Effector memory CD4-positive, alpha-beta T cell (primary cell): Measurements from ENCODE around the gene CRYBG3.
"Not testable (repeated sequence)": the region's sequence is repeated elsewhere in the genome, so short reads cannot be mapped to it uniquely, and the experiment has no call there.

Experiments
- DNase-seq, 3 donors: peaks; one replicate each; pipeline ENCODE4 v3.0.0-alpha.2; 2020
- H3K27ac ChIP-seq: 2 replicates; pipeline ENCODE4 v1.7.0; 2013; ENCODE audit warnings: mild to moderate bottlenecking, low read length, moderate library complexity; ENCODE audit not compliant: insufficient read depth, poor library complexity, severe bottlenecking
- H3K27me3 ChIP-seq: replicated peaks from 2 replicates; pipeline ENCODE4 v1.7.0; 2013; ENCODE audit warnings: mild to moderate bottlenecking, low read length; ENCODE audit not compliant: insufficient read depth, control insufficient read depth, poor library complexity, severe bottlenecking
- H3K36me3 ChIP-seq: 2 replicates; pipeline ENCODE4 v1.7.0; 2013; ENCODE audit warnings: mild to moderate bottlenecking, low read length, moderate library complexity; ENCODE audit not compliant: control insufficient read depth, insufficient read depth
- H3K4me1 ChIP-seq: 2 replicates; pipeline ENCODE4 v1.7.0; 2013; ENCODE audit warnings: low read length, mild to moderate bottlenecking; ENCODE audit not compliant: control insufficient read depth, insufficient read depth, poor library complexity, severe bottlenecking
- H3K4me3 ChIP-seq: 2 replicates; pipeline ENCODE4 v1.7.0; 2013; ENCODE audit warnings: low read length, low read depth, mild to moderate bottlenecking; ENCODE audit not compliant: insufficient read depth, poor library complexity, severe bottlenecking
- H3K9me3 ChIP-seq: 2 replicates; pipeline ENCODE4 v1.7.0; 2013; ENCODE audit warnings: mild to moderate bottlenecking, low read length, moderate library complexity; ENCODE audit not compliant: control insufficient read depth

Gene CRYBG3

GRCh38 chr3:97820780-97821179 lies 1.0 kb upstream of the CRYBG3 start:
- Histone ChIP-seq H3K4me3 (peak overlapping the region; percentile 81), H3K9me3 (no peaks in the 10 kb centered on the region), H3K4me1 (no peaks in the 10 kb centered on the region), H3K27me3 (no peaks in the 10 kb centered on the region), H3K36me3 (no peaks in the 10 kb centered on the region), H3K27ac (no peak overlapping the region)
- no peak for DNase-seq

DNA sequence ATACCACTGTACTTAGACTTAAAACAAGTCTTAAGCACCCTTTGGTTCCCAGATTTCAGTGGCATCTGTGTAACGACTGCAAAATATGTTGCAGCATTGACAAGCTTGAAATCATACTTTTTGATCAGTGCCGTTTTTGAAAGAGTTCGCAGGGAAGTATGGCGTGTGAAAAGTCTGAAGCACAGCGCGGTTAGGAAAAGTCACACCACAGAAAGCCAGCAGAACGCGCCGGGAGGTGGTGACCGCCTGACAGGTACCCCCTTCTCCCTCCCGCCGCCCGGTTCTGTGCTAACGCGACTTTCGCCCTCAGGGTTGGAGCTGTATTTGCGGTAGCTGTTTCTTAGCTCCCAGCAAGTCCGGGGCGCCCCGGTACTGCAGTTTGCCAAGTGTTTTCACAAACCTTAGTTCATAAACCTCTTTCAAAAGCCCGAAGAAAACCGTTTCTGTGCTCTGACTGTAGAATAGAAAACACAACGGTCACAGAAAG lies 481 bp upstream of the CRYBG3 start:
- no peaks in the 10 kb centered on the region for H3K36me3 ChIP-seq
- no peaks in the 10 kb centered on the region for H3K27me3 ChIP-seq
- no peaks in the 10 kb centered on the region for H3K9me3 ChIP-seq
- H3K27ac ChIP-seq = peak overlapping the region; percentile 45
- no peaks in the 10 kb centered on the region for H3K4me1 ChIP-seq
- peak in 2 of 3 donors; percentile 20 to 43 for DNase-seq
- H3K4me3 ChIP-seq = peak overlapping the region; percentile 81

GRCh38 chr3:97822359-97822775 lies 556 bp downstream of the CRYBG3 start:
- Histone ChIP-seq H3K4me3 (peak overlapping the region; percentile 81), H3K27me3 (no peaks in the 10 kb centered on the region), H3K36me3 (no peaks in the 10 kb centered on the region), H3K9me3 (no peaks in the 10 kb centered on the region), H3K4me1 (no peaks in the 10 kb centered on the region), H3K27ac (peak overlapping the region; percentile 35)
- DNase-seq = peak in 1 of 3 donors; percentile 5

DNA sequence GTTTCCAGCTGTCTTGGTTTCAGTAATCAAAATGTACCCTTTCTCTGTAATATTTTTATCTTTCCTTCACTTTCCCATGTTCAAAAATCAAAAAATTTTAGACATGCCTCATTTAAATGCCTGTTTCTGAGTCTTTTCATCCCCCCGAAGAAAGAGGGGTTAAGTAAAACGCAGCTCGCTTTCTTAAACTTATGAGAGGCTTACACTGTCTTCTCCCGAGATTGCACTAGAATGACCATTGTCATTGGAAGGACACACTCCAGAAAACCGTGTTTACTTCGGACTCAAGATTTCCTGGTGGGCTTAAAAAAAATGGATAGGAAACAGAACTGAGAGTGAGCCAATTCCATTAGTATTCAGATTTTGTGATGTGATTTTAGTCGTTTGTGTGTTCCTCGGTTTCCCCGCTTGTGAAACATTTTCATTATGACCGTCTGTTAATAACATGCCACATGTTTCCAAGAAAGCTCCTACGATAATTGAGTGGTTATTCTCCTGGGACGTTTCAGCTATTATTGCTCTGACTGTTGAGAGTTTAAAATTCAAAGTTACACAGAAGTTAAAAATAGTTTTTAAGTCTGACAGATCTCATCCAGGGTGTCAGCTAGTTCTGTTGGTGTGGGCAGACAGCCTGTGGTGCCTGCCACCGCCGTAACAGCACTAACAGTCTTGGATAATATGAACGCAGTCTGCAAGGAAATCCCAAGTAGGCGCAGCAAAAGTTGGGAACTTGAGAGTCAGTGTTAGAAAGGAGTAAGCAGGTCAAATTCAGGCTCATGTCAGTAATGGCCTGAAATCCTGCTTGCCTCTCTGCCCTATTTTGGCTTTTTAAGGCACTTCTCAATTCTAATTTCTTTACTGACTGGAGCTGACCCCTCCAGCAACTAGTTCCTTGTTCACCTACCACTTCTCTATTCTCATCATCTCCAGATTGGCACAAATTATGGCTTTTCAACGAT lies 1.5 kb downstream of the CRYBG3 start:
- H3K4me1 ChIP-seq = no peaks in the 10 kb centered on the region
- no peak overlapping the region for H3K27ac ChIP-seq
- no peaks in the 10 kb centered on the region for H3K9me3 ChIP-seq
- DNase-seq = no peak
- no peaks in the 10 kb centered on the region for H3K27me3 ChIP-seq
- no peaks in the 10 kb centered on the region for H3K36me3 ChIP-seq
- H3K4me3 ChIP-seq = no peak overlapping the region

DNA sequence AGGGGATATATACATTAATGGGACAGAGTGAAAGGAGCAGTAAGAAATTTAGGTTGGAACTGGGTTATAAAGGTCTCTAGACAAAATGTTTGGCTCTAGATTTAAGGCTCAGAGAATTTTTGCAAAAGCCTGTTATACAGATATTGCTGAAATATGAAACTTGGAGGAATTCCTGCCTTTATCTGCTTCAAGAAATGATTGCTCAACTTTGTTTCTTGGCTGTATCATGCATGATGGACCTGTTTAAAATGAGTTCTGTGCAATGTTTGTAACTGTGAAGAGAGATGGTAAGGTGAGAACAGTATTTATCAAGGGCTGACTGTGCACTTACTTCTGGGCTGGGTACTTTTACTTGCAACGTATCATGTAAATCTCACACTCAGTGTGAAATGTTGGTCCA lies 3.3 kb downstream of the CRYBG3 start:
- no peak for DNase-seq
- H3K27me3 ChIP-seq = no peaks in the 10 kb centered on the region
- H3K4me1 ChIP-seq = no peaks in the 10 kb centered on the region
- no peak overlapping the region for H3K27ac ChIP-seq
- H3K4me3 ChIP-seq = no peak overlapping the region
- H3K9me3 ChIP-seq = no peaks in the 10 kb centered on the region
- H3K36me3 ChIP-seq = no peaks in the 10 kb centered on the region

GRCh38 chr3:97827741-97828471 lies 6.1 kb downstream of the CRYBG3 start:
- Histone ChIP-seq H3K9me3 (no peaks in the 10 kb centered on the region), H3K4me3 (no peak overlapping the region), H3K27ac (no peak overlapping the region), H3K4me1 (no peaks in the 10 kb centered on the region), H3K27me3 (no peaks in the 10 kb centered on the region), H3K36me3 (no peaks in the 10 kb centered on the region)
- no peak for DNase-seq

DNA sequence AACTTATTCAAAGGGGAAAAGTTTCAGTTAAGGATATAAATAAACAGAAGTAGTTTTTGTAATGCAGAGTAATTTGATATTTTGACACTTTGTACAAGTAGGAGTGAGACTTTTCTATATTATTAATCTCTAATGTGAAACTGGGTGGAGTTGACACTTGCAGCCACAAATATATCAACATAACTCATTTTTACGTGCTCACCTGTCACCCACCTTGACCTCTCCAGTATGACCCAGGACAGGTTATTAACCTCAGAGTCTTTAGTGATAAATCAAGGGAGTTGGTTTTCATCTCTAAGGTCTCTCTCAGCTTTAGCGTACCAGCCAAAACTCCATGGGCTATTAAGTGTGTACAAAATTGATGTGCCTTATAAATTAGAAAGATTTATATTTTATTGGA lies 7.4 kb downstream of the CRYBG3 start:
- Histone ChIP-seq H3K4me1 (no peaks in the 10 kb centered on the region), H3K36me3 (no peaks in the 10 kb centered on the region), H3K4me3 (no peak overlapping the region), H3K27ac (no peak overlapping the region), H3K27me3 (no peaks in the 10 kb centered on the region), H3K9me3 (no peaks in the 10 kb centered on the region)
- DNase-seq = no peak

DNA sequence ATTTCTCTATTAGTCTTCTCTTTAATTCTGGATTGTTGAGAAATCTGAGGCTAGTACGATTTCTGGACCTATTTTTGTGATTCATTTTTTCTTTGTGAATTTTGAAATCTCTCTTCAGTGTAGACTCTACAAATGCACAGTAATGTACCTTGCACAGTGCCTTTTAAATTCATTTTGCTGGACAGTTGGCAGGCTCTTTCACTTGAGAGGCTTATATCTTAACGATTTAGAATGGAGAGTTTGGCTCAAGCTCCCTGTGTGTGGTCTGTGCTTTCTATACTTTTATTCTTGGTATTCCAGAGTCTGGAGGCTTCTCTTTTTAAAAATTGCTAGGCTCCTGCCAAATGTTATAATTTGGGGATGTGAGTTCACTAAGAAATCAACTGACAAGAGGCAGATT lies 8.8 kb downstream of the CRYBG3 start:
- no peak for DNase-seq
- Histone ChIP-seq H3K4me1 (no peaks in the 10 kb centered on the region), H3K36me3 (no peaks in the 10 kb centered on the region), H3K9me3 (no peaks in the 10 kb centered on the region), H3K4me3 (no peak overlapping the region), H3K27ac (no peak overlapping the region), H3K27me3 (no peaks in the 10 kb centered on the region)

GRCh38 chr3:97831140-97831539 lies 9.3 kb downstream of the CRYBG3 start:
- Histone ChIP-seq H3K27ac (no peak overlapping the region), H3K4me1 (no peaks in the 10 kb centered on the region), H3K27me3 (no peaks in the 10 kb centered on the region), H3K9me3 (no peaks in the 10 kb centered on the region), H3K4me3 (no peak overlapping the region), H3K36me3 (no peaks in the 10 kb centered on the region)
- DNase-seq = no peak

- not testable (repeated sequence) for H3K27ac ChIP-seq, H3K4me1 ChIP-seq, H3K36me3 ChIP-seq, H3K9me3 ChIP-seq, H3K27me3 ChIP-seq, H3K4me3 ChIP-seq, DNase-seq
Observed at GRCh38 chr3:97833184-97833583, 11.4 kb downstream of the CRYBG3 start.
